ENCODE measurements around the gene SERF1B.
"Not testable (repeated sequence)": the region's sequence is repeated elsewhere in the genome, so short reads cannot be mapped to it uniquely, and the experiment has no call there.

GRCh38 chr5:69991713-69992112 is 33.3 kb upstream of the SERF1B start:
- not testable (repeated sequence) for TF ChIP-seq CTCF, POLR2A (IDR thresholded peaks at IDR 0.05)
